Transverse colon (tissue), 4 donors: Measurements from ENCODE around the gene ZNF609. TPM values are rescaled to one million over a fixed set of nuclear protein-coding genes. Genes with fewer than 3 reads are reported as not detected.

ENCODE experiments used
- DNase-seq: peaks from one replicate; pipeline ENCODE4 v3.0.0-alpha.2; 2019
- H3K27ac ChIP-seq, 4 donors: fragments of 200-600 bp; sonication (generic); 2 replicates each; pipeline ENCODE4 v1.5.1; 2016 to 2018; ENCODE audit warnings: inconsistent platforms in 4 of 4
- H3K27me3 ChIP-seq: fragments of 200-600 bp; sonication (generic); 2 replicates; pipeline ENCODE4 v1.5.1; 2017; ENCODE audit warnings: inconsistent platforms
- H3K36me3 ChIP-seq, 4 donors: fragments of 200-600 bp; sonication (generic); 2 replicates each; pipeline ENCODE4 v1.5.1; 2017 to 2019; ENCODE audit warnings: inconsistent platforms in 4 of 4
- H3K4me1 ChIP-seq, 4 donors: fragments of 200-600 bp; sonication (generic); 2 replicates each; pipeline ENCODE4 v1.5.1; 2017 to 2020; ENCODE audit warnings: inconsistent platforms in 4 of 4
- H3K4me3 ChIP-seq, 4 donors: fragments of 200-600 bp; sonication (generic); 1 replicate in 1 of 4; 2 replicates in 3 of 4; pipeline versions ENCODE4 v1.5.1 to v1.6.1; 2017 to 2019; ENCODE audit warnings: inconsistent platforms in 4 of 4
- H3K9me3 ChIP-seq, 2 donors: fragments of 200-600 bp; sonication (generic); 2 replicates each; pipeline ENCODE4 v1.5.1; 2017 to 2019; ENCODE audit warnings: inconsistent platforms in 2 of 2
- CTCF ChIP-seq, 5 experiments: fragments of 200-600 bp in 3 of 5; fragments of 450-650 bp in 2 of 5; sonication (generic) in 3 of 5; IDR thresholded peaks; 1 replicate in 2 of 5; 2 replicates in 3 of 5; pipeline ENCODE4 v1.5.1; 2016 to 2017; ENCODE audit warnings: antibody characterized with exemption in 5 of 5, inconsistent platforms in 3 of 5, mild to moderate bottlenecking in 2 of 5, moderate library complexity in 1 of 5
- EP300 ChIP-seq: sonication (generic); formaldehyde crosslinking; IDR thresholded peaks from one replicate; pipeline ENCODE4 v1.6.1; 2017; ENCODE audit warnings: antibody characterized with exemption, low read depth
- POLR2A ChIP-seq: fragments of 450-650 bp; IDR thresholded peaks from one replicate; pipeline ENCODE4 v1.6.1; 2016; ENCODE audit warnings: antibody characterized with exemption, mild to moderate bottlenecking, moderate library complexity
- POLR2AphosphoS5 ChIP-seq, 3 donors: sonication (generic); formaldehyde crosslinking; IDR thresholded peaks; one replicate each; pipeline ENCODE4 v1.6.1; 2016; ENCODE audit warnings: antibody characterized with exemption in 3 of 3
- WGBS, 2 donors: methylation state at CpG; one replicate each; pipeline ENCODE4 v1.1.5; 2018; ENCODE audit warnings: low coverage in 1 of 2; 5-methylcytosine and 5-hydroxymethylcytosine counted together
- in situ Hi-C, 4 donors: fragments of 200-750 bp; cut with MboI; loops; one replicate each; pipeline versions ENCODE4 v1.15.0 to v1.15.1; 2017; ENCODE audit warnings: low sequenced_read_pairs in 3 of 4, low pct_ligation_motif_present in 1 of 4, low pct_unique_long_range_greater_than_20kb in 1 of 4
- intact Hi-C: fragments of 100-400 bp; cut with DNase I; formaldehyde crosslinking; loops from one replicate; pipeline ENCODE4 v1.15.1; 2023; ENCODE audit warnings: low total_unique reads
- total RNA-seq, 4 donors: library from RNA; depleted of rRNA; stranded (reverse); fragments of >200 nt; gene quantifications; one replicate each; pipeline ENCODE4 v1.1.0, GENCODE V29; 2016

The ZNF609 gene
- total RNA-seq, 4 donors from 2014 or later = 16.1 to 34.8 (median 28.2) TPM

- Histone ChIP-seq H3K4me1 (no peaks in the 10 kb centered on the region), H3K27me3 (no peaks in the 10 kb centered on the region), H3K4me3 (no peak overlapping the region), H3K9me3 (no peaks in the 10 kb centered on the region), H3K36me3 (no peaks in the 10 kb centered on the region), H3K27ac (no peak overlapping the region)
- intact Hi-C loops = no loop called here
- TF ChIP-seq POLR2A (no peak), EP300 (no peak), POLR2AphosphoS5 (IDR thresholded peaks at IDR 0.05) (no peak), CTCF (IDR thresholded peaks at IDR 0.05) (no peak)
- in situ Hi-C loops = no loop called here
- no peak for DNase-seq
- 80% methylated on average over 1 to 2 of the region's 2 CpGs for WGBS, 2 donors
Observed at GRCh38 chr15:64712353-64712752, 252.0 kb downstream of the ZNF609 start.

GRCh38 chr15:64713592-64713991 is 253.2 kb downstream of the ZNF609 start:
- DNase-seq = no peak
- no peak for TF ChIP-seq CTCF (IDR thresholded peaks at IDR 0.05)
- TF ChIP-seq EP300 = no peak
- no peak for TF ChIP-seq POLR2A
- no peak for TF ChIP-seq POLR2AphosphoS5 (IDR thresholded peaks at IDR 0.05)
- Histone ChIP-seq H3K4me3 (no peak overlapping the region), H3K36me3 (no peaks in the 10 kb centered on the region), H3K4me1 (peaks cover 0 to 5% (median 0%) of the 10 kb centered on the region in 4 donors), H3K27me3 (no peaks in the 10 kb centered on the region), H3K27ac (no peak overlapping the region), H3K9me3 (no peaks in the 10 kb centered on the region)
- in situ Hi-C loops = no loop called here
- 87 to 100% methylated on average over 2 to 6 of the region's 6 CpGs for WGBS, 2 donors
- intact Hi-C loops = no loop called here

- intact Hi-C loops = loop anchor here (5.0 kb wide), 1 partner anchor 509 kb away; no protein-coding TSS in a partner anchor
- Histone ChIP-seq H3K9me3 (no peaks in the 10 kb centered on the region), H3K27ac (no peak overlapping the region), H3K4me1 (peaks cover 0 to 5% (median 0%) of the 10 kb centered on the region in 4 donors), H3K27me3 (no peaks in the 10 kb centered on the region), H3K36me3 (no peaks in the 10 kb centered on the region), H3K4me3 (no peak overlapping the region)
- in situ Hi-C loops = no loop called here
- no peak for TF ChIP-seq POLR2AphosphoS5 (IDR thresholded peaks at IDR 0.05)
- no peak for TF ChIP-seq CTCF (IDR thresholded peaks at IDR 0.05)
- no peak for TF ChIP-seq POLR2A
- no peak for TF ChIP-seq EP300
- no peak for DNase-seq
- WGBS, 2 donors = 57 to 77% methylated on average over 1 to 2 of the region's 2 CpGs
Observed at GRCh38 chr15:64716452-64716851, 256.1 kb downstream of the ZNF609 start.

GRCh38 chr15:64717130-64717529 is 256.8 kb downstream of the ZNF609 start:
- intact Hi-C loops (loop anchor here (5.0 kb wide), 1 partner anchor 510 kb away; no protein-coding TSS in a partner anchor), in situ Hi-C loops (no loop called here)
- Histone ChIP-seq H3K36me3 (no peaks in the 10 kb centered on the region), H3K9me3 (no peaks in the 10 kb centered on the region), H3K4me3 (no peak overlapping the region), H3K27ac (peak overlapping the region in 1 of 4 donors; percentile 54), H3K27me3 (no peaks in the 10 kb centered on the region), H3K4me1 (peaks cover 0 to 5% (median 0%) of the 10 kb centered on the region in 4 donors)
- WGBS, 2 donors = 86 to 100% methylated on average over 1 to 7 of the region's 7 CpGs
- TF ChIP-seq POLR2A = no peak
- no peak for TF ChIP-seq EP300
- no peak for TF ChIP-seq CTCF (IDR thresholded peaks at IDR 0.05)
- DNase-seq = no peak
